Central memory CD8-positive, alpha-beta T cell (primary cell): ENCODE data around the gene LYPD5.
A peak's percentile ranks its signal among the peaks of the same experiment; 100 is the strongest.
"Not testable (repeated sequence)": the region's sequence is repeated elsewhere in the genome, so short reads cannot be mapped to it uniquely, and the experiment has no call there.

Source experiments
- ATAC-seq: fragments of 150-1000 bp; cut with Tn5 transposase; replicated peaks from 2 replicates; pipeline ENCODE4 v1.10.0; 2022; ENCODE audit warnings: mild to moderate bottlenecking, moderate FRiP score, moderate number of reproducible peaks; ENCODE audit not compliant: poor library complexity, severe bottlenecking; ENCODE audit errors: extremely low read depth
- DNase-seq, 2 donors: peaks; one replicate each; pipeline ENCODE4 v3.0.0; 2021; ENCODE audit warnings: low spot score in 2 of 2
- H3K27ac Mint-ChIP-seq: one replicate; pipeline ENCODE4 v1.8.0; 2022; ENCODE audit warnings: low read depth, mild to moderate bottlenecking, moderate library complexity, mixed read lengths
- H3K27me3 Mint-ChIP-seq: one replicate; pipeline ENCODE4 v1.8.0; 2022; ENCODE audit warnings: mixed read lengths
- H3K36me3 Mint-ChIP-seq: one replicate; pipeline ENCODE4 v1.8.0; 2022; ENCODE audit warnings: mild to moderate bottlenecking, moderate library complexity, mixed read lengths; ENCODE audit not compliant: insufficient read depth
- H3K4me1 Mint-ChIP-seq: one replicate; pipeline ENCODE4 v1.8.0; 2022; ENCODE audit warnings: mixed read lengths
- H3K4me3 Mint-ChIP-seq: one replicate; pipeline ENCODE4 v1.8.0; 2022; ENCODE audit warnings: mild to moderate bottlenecking, moderate library complexity, mixed read lengths
- H3K9me3 Mint-ChIP-seq: one replicate; pipeline ENCODE4 v1.8.0; 2022; ENCODE audit warnings: mixed read lengths

LYPD5 gene

DNA sequence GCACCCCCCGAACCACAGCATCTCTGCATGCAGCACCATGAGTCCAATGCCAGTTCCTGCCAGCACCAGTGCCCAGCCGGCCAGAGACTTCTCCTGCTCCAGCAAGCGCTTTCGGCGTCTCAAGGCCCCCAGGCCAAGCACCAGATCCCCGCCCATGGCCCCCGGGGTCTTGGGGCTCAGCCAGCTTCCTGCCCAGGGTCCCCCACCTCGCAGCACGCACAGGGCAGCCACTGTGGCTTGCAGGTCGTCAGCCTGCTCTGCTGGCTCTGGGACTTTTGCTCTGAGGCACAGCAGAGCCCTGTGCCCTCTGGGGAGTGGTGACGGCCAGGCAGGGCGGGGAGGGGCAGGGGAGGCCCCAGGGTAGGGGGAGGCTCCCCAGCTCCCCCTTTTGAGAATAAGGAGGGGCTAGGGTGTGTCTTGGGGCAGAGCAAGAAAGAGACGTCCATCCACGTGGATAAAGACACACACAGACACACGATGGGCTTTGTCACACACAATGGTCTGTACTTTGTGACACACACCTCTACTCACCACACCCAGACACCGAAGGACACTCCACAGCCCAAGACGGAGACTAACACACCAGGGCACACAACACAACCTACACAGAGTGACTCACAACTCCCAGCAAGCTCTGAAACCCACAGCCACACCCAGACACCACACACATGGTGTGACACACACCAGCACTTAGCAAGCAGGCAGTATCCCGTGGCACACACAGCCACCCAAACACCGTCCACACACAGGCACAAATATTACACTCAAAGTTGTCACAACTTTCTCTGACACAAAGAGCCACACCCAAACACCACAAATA, 21.3 kb downstream of the LYPD5 start, which contains the start of gene KCNN4:
KCNN4 (minus strand) TSS at position 268 of the 820 bp plus-strand sequence; CDS start at position 156, 112 bp downstream.
- H3K9me3 Mint-ChIP-seq, result no peaks in the 10 kb centered on the region
- ATAC-seq (peak; percentile 58), DNase-seq (peak in 1 of 2 donors; percentile 38)
- peak within 1 kb of the TSS; percentile 76 for H3K27ac Mint-ChIP-seq
- H3K4me1 Mint-ChIP-seq, result peaks cover 75% of the 10 kb centered on the region
- peaks cover 2% of the 10 kb centered on the region for H3K36me3 Mint-ChIP-seq
- H3K27me3 Mint-ChIP-seq, result peaks cover 11% of the 10 kb centered on the region
- peak within 1 kb of the TSS; percentile 72 for H3K4me3 Mint-ChIP-seq

DNA sequence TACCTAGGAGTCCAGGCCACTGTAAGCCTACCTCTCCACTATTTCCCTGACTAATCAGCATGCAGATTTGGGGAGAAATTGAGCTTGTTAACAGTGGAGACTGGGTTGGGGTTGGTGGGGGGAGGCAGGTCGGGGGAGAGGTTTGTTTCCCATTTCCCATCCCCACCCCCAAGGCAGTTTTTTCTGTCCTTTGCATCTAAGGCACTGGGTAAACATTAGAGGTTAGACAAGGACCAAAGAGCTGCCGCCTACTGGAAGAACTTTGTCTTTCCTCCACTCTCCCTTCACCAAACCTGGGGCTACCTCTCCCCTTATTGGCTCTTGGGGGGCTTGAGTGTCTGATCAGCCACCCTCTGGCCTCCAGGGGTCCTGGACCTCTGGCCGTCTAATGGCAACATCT, 22.4 kb downstream of the LYPD5 start:
- Mint-ChIP-seq H3K36me3 (peaks cover 2% of the 10 kb centered on the region), H3K9me3 (no peaks in the 10 kb centered on the region), H3K4me1 (peaks cover 74% of the 10 kb centered on the region), H3K27ac (peak overlapping the region; percentile 76), H3K27me3 (peaks cover 11% of the 10 kb centered on the region), H3K4me3 (peak overlapping the region; percentile 72)
- ATAC-seq (no peak), DNase-seq (no peak)

DNA sequence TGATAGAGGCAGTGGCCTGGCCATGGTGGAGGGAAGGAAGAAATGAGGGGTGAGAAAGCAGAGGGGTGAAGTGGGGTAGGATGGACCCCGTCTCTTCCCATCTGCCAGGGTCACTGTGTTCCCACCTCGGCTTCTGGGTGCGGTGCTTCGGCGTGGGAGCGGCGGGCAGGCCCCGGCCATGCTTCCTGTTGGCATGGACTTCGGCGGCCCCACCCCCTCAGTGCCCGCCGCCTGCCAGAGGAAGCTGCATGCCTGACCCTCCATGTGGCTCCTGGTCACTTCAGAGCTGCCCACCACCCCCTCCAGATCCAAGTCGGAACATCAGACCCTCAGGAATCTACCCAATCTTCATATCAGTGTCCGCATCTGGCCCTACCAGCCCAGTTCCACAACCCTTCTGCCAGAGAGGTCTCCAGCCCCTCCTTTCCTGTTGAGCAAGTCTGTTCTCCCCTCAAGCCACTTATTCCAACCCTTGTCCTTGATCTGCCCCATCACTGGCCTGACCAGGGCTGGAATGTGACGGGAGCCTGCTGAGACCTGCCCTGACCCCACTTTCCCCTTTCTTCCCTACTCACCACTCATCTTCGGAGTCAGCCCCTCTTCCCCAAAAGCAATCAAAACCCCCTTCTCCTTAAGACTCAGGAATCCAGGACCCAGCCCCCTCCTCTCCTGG, 23.0 kb downstream of the LYPD5 start:
- Mint-ChIP-seq H3K4me3 (peak overlapping the region; percentile 72), H3K36me3 (peaks cover 2% of the 10 kb centered on the region), H3K4me1 (peaks cover 71% of the 10 kb centered on the region), H3K27ac (peak overlapping the region; percentile 76), H3K9me3 (no peaks in the 10 kb centered on the region), H3K27me3 (peaks cover 11% of the 10 kb centered on the region)
- DNase-seq (no peak), ATAC-seq (no peak)

DNA sequence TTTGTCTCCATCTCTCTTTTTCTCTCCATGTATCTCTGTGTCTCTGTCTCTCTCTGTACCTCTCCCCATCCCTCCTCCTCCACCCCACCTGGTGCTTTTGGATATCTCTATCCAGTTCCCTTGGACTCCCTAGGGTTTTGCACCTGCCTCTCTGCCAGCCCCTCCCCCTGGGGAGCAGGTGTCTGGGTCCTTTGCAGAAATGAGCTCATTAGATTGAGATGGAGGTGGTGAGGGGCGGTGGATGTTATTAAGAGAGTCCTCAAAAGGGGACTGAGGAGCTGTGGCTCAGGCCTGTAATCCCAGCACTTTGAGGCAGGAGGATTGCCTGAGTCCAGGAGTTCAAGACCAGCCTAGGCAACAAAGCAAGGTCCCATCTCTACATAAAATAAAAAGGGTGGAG, 23.6 kb downstream of the LYPD5 start:
- Mint-ChIP-seq H3K36me3 (peaks cover 4% of the 10 kb centered on the region), H3K9me3 (no peaks in the 10 kb centered on the region), H3K27ac (peak overlapping the region; percentile 76), H3K4me1 (peaks cover 65% of the 10 kb centered on the region), H3K4me3 (peak overlapping the region; percentile 72), H3K27me3 (peaks cover 6% of the 10 kb centered on the region)
- ATAC-seq (no peak), DNase-seq (no peak)

DNA sequence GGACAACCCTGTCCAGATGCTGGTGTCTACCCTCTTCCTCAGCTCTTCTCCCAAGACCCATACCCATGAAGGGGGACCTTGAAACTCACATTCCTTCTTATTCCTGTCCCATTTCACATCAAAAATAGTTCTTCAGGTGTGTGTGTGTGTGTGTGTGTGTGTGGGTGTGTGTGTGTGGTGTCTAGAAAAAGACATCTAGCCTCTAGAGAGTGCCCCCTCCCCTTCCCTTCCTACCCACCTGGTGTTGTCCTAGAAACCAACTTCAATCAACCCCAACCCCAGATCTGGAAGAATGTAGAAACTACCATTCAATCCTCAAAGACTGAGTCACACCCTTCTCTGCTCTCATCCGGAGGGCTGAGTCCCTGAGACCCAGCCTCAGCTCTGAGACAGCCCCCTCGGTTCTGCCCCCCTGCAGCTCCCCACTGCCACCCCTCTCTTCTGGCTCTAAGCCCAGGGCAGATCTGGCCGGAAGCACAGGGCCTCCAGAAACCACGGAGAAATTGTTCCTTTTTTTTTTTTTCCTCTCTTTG, 25.0 kb downstream of the LYPD5 start:
- DNase-seq (no peak), ATAC-seq (no peak)
- peaks cover 7% of the 10 kb centered on the region for H3K36me3 Mint-ChIP-seq
- H3K27ac Mint-ChIP-seq, result peak overlapping the region; percentile 76
- H3K27me3 Mint-ChIP-seq, result no peaks in the 10 kb centered on the region
- H3K4me3 Mint-ChIP-seq, result peak overlapping the region; percentile 72
- peaks cover 54% of the 10 kb centered on the region for H3K4me1 Mint-ChIP-seq
- no peaks in the 10 kb centered on the region for H3K9me3 Mint-ChIP-seq

DNA sequence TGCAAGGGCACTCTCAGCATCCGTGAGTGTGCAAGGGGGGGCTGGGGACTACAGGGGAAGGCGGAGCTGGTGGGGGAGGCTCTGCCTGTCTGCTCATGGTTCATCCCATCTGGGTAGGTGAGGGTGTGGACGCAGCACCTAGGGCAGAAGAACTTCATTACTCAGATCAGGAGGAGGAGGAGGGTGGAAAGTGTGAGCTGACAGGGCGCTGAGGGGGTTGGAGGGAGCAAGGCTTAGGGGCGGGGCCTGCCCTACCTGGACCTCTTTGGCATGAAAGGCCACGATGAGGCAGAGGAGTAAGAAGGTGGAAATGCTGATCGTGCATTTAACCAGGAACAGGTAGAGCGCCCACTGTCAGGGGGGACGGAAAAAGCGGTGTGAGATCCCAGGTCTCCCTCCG, 26.0 kb downstream of the LYPD5 start:
- Mint-ChIP-seq H3K27me3 (no peaks in the 10 kb centered on the region), H3K27ac (peak overlapping the region; percentile 87), H3K9me3 (no peaks in the 10 kb centered on the region), H3K4me1 (peaks cover 46% of the 10 kb centered on the region), H3K4me3 (no peak overlapping the region), H3K36me3 (peaks cover 7% of the 10 kb centered on the region)
- no peak for DNase-seq
- no peak for ATAC-seq

DNA sequence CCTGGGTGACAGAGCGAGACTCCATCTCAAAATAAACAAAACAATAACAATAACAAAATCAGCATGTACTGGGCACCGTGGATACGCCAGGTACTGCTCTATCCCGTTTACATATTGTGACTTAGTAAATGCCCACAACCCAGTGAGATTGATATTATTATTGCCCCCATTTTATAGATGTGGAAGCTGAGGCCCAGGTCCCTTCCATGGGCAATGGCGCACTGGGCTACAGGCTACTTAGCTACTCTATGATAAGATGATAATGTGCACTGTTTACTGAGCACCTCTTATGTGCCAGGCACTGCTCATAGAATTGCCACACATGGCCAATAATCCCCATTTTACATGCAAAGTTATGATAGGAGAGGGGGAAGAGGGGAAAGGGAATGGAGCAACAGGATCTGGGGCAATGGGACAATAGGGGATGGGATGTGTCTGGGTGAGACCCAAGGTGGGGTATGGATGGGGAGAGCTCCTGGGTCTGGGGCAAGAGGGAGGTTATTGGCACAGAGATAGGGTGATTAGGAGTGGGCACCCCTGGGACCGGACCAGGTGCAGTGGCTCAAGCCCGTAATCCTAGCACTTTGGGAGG, 26.9 kb downstream of the LYPD5 start:
- ATAC-seq, result no peak
- H3K9me3 Mint-ChIP-seq, result no peaks in the 10 kb centered on the region
- no peaks in the 10 kb centered on the region for H3K27me3 Mint-ChIP-seq
- H3K27ac Mint-ChIP-seq, result peak overlapping the region; percentile 87
- no peak for DNase-seq
- peaks cover 7% of the 10 kb centered on the region for H3K36me3 Mint-ChIP-seq
- H3K4me3 Mint-ChIP-seq, result no peak overlapping the region
- peaks cover 39% of the 10 kb centered on the region for H3K4me1 Mint-ChIP-seq

DNA sequence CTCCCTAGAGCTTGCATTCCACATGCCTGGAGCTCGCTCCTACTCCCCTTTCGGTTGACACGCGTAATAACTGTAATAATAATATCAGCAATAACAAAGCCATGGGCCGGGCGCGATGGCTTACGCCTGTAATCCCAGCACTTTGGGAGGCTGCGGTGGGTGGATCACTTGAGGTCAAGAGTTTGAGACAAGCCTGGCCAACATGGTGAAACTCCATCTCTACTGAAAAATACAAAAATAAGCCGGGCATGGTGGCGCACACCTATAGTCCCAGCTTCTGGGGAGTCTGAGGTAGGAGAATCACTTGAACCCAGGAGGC, 27.3 kb downstream of the LYPD5 start:
- H3K36me3 Mint-ChIP-seq, H3K27me3 Mint-ChIP-seq, DNase-seq, ATAC-seq, H3K9me3 Mint-ChIP-seq, H3K27ac Mint-ChIP-seq, H3K4me3 Mint-ChIP-seq: not testable (repeated sequence)
- H3K4me1 Mint-ChIP-seq, result peaks cover 43% of the 10 kb centered on the region

DNA sequence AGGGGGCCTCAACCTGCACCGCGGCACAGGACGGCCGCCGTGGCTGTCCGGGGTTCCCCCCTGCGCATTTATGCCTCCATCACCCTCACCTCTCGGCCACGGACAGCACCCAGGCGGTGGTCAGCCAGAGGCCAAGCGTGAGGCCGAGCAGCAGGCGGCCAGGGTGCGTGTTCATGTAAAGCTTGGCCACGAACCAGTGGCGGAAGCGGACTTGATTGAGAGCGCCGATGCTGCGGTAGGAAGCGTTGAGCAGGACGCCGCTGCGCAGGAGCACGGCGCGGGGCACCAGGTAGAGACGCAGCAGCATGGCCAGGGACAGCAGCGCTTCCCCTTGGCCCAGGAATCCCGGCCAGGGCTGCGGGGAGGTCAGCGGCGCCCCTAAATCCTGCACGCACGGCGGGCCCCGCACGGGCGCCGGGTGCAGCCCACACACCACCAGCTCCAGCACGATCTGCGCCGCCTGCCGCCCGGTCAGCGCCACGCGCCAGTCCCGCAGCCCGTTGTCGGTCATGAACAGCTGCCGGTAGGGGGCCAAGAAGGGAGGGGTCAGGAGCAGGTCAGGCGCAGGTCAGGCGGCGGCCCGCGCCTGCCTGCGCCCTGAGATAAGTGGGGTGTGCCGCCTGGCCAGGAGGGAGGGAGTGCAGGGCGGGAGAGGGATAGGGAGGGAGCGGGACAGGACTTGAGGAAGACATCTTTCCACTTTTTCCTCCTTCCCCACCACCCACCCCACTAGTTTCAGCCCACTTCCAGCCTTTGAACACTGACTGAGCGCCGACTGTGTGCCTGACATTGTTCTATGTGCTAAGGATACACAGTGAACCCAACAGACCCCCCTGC, 27.9 kb downstream of the LYPD5 start:
- DNase-seq, result no peak
- Mint-ChIP-seq H3K9me3 (no peaks in the 10 kb centered on the region), H3K27ac (no peak overlapping the region), H3K4me3 (no peak overlapping the region), H3K4me1 (peaks cover 41% of the 10 kb centered on the region), H3K36me3 (peaks cover 7% of the 10 kb centered on the region), H3K27me3 (no peaks in the 10 kb centered on the region)
- peak; percentile 20 for ATAC-seq

DNA sequence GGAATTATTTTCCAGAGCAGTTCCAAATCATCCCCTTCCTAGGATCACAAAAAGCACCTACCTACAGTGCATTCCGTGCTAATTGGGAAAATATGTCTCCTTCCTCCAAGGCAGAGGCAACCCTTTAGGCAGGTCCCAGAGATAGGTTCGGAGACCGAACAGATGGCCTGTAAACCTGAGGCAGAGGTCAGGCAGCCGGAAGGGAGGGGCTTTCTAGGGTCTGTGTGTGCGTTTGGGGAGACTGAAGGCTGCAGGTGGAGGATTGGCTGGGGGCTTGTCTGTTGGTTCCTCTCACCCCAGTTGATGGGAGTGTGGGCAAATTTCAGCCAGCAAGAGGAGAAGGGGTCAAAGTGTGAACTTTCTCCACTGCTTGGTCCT, 28.5 kb downstream of the LYPD5 start:
- ATAC-seq (no peak), DNase-seq (no peak)
- H3K27ac Mint-ChIP-seq, result no peak overlapping the region
- H3K9me3 Mint-ChIP-seq, result no peaks in the 10 kb centered on the region
- peaks cover 7% of the 10 kb centered on the region for H3K36me3 Mint-ChIP-seq
- no peaks in the 10 kb centered on the region for H3K27me3 Mint-ChIP-seq
- H3K4me1 Mint-ChIP-seq, result peaks cover 38% of the 10 kb centered on the region
- H3K4me3 Mint-ChIP-seq, result no peak overlapping the region

DNA sequence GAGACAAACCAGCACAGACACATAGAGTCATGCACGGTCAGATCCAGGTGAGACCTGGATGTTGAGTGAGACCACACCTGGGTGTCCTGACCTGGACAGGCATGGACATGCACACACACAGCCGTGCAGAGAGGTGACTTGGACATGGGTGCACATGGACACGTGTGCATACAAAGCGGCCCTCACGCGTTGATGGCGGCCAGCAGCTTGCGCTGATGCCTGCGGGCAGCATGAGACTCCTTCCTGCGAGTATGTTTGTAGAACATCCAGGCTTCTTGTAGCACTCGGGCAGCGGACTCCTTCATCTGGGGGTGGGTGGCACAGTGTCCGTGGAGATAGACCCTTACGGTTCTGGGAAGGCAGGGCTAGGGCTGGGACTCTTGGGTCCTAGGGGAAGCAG, 33.0 kb downstream of the LYPD5 start:
- H3K4me1 Mint-ChIP-seq, result peaks cover 39% of the 10 kb centered on the region
- no peaks in the 10 kb centered on the region for H3K27me3 Mint-ChIP-seq
- ATAC-seq (no peak), DNase-seq (no peak)
- H3K27ac Mint-ChIP-seq, result no peak overlapping the region
- H3K4me3 Mint-ChIP-seq, result no peak overlapping the region
- no peaks in the 10 kb centered on the region for H3K9me3 Mint-ChIP-seq
- peaks cover 16% of the 10 kb centered on the region for H3K36me3 Mint-ChIP-seq
